Measurements from ENCODE around the gene SETMAR.

The SETMAR gene

GRCh38 chr3:4303187-4304123 is at the start of gene SETMAR:
SETMAR (plus strand) TSS chr3:4303369; CDS start chr3:4303371, 2 bp downstream.
- DNase-seq (ENCODE audit: low read depth) = peak; percentile 89
- peak within 1 kb of the TSS; percentile 88 for H3K4me3 ChIP-seq (ENCODE audit: low read depth, low read length)
- TF ChIP-seq CTCF (conservative IDR thresholded peaks at IDR 0.05; ENCODE audit: low read depth, low read length) = no peak

- TF ChIP-seq CTCF (conservative IDR thresholded peaks at IDR 0.05; ENCODE audit: low read depth, low read length) = no peak
- no peak for DNase-seq (ENCODE audit: low read depth)
- H3K4me3 ChIP-seq (ENCODE audit: low read depth, low read length) = no peak overlapping the region
Measured at GRCh38 chr3:4261406-4261805, 41.8 kb upstream of the SETMAR start.

GRCh38 chr3:4264040-4264439 is 39.1 kb upstream of the SETMAR start:
- TF ChIP-seq CTCF (conservative IDR thresholded peaks at IDR 0.05; ENCODE audit: low read depth, low read length) = no peak
- DNase-seq (ENCODE audit: low read depth) = no peak

GRCh38 chr3:4270720-4271119 is 32.4 kb upstream of the SETMAR start:
- H3K4me3 ChIP-seq (ENCODE audit: low read depth, low read length) = no peak overlapping the region
- no peak for DNase-seq (ENCODE audit: low read depth)
- no peak for TF ChIP-seq CTCF (conservative IDR thresholded peaks at IDR 0.05; ENCODE audit: low read depth, low read length)

More at GRCh38 chr3:4264040-4264439, 39.1 kb upstream of the SETMAR start:
- no peak overlapping the region for H3K4me3 ChIP-seq (ENCODE audit: low read depth, low read length)

- TF ChIP-seq CTCF (conservative IDR thresholded peaks at IDR 0.05; ENCODE audit: low read depth, low read length) = peak; percentile 51
- peak; percentile 68 for DNase-seq (ENCODE audit: low read depth)
- no peak overlapping the region for H3K4me3 ChIP-seq (ENCODE audit: low read depth, low read length)
Measured at GRCh38 chr3:4271834-4272233, 31.3 kb upstream of the SETMAR start.

GRCh38 chr3:4279516-4280105 is 23.6 kb upstream of the SETMAR start:
- DNase-seq (ENCODE audit: low read depth) = no peak
- TF ChIP-seq CTCF (conservative IDR thresholded peaks at IDR 0.05; ENCODE audit: low read depth, low read length) = no peak
- H3K4me3 ChIP-seq (ENCODE audit: low read depth, low read length) = no peak overlapping the region
